G401 (cell line): ENCODE measurements around the gene SDK2. TPM values are rescaled to one million over a fixed set of nuclear protein-coding genes. Genes with fewer than 3 reads are reported as not detected.
A peak's percentile ranks its signal among the peaks of the same experiment; 100 is the strongest.
"Not testable (repeated sequence)": the region's sequence is repeated elsewhere in the genome, so short reads cannot be mapped to it uniquely, and the experiment has no call there.

Experiments
- DNase-seq: peaks from one replicate; pipeline ENCODE4 v3.0.0-alpha.2; 2015; ENCODE audit warnings: low spot score
- in situ Hi-C: cut with HindIII; loops from 2 replicates; pipeline ENCODE4 v1.10.0; 2016; ENCODE audit warnings: low sequenced_read_pairs, mixed read lengths
- total RNA-seq: library from RNA; depleted of rRNA; stranded (reverse); fragments of >200 nt; shearing (Covaris generic); gene quantifications from 2 replicates; pipeline ENCODE4 v1.2.3, GENCODE V29; 2014

The SDK2 gene
- total RNA-seq, 1 experiment from 2014 or later = 0.10 TPM

DNA sequence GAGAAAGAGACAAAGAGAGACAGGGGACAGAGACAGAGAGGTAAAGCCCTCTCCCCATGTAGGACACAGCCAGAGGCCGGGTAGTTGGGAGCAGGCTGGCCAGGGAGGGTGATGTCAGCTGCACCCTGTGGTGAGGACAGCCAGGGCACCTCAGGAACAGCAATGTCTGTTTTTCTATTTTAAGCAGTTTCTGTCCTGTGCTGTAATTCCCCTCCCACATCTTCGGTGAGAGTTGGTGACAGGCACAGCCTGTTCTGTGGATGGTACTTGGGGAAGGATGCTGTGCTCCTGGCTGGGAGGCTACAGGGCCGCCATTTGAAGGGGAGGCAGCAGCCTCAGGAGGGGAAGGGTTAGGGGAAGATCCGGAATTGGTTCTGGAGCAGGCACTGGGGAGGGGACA, 163.5 kb downstream of the SDK2 start:
- DNase-seq = peak; percentile 16
- in situ Hi-C loops = no loop called here

- in situ Hi-C loops = no loop called here
- no peak for DNase-seq
Observed at GRCh38 chr17:73478768-73479424, 165.3 kb downstream of the SDK2 start.

GRCh38 chr17:73478334-73478733, 165.9 kb downstream of the SDK2 start:
- in situ Hi-C loops = no loop called here
- DNase-seq = no peak

GRCh38 chr17:73476890-73477350, 167.3 kb downstream of the SDK2 start:
- in situ Hi-C loops = no loop called here

GRCh38 chr17:73474370-73474988, 169.8 kb downstream of the SDK2 start:
- in situ Hi-C loops = no loop called here
- no peak for DNase-seq

More at GRCh38 chr17:73476890-73477350, 167.3 kb downstream of the SDK2 start:
- no peak for DNase-seq

DNA sequence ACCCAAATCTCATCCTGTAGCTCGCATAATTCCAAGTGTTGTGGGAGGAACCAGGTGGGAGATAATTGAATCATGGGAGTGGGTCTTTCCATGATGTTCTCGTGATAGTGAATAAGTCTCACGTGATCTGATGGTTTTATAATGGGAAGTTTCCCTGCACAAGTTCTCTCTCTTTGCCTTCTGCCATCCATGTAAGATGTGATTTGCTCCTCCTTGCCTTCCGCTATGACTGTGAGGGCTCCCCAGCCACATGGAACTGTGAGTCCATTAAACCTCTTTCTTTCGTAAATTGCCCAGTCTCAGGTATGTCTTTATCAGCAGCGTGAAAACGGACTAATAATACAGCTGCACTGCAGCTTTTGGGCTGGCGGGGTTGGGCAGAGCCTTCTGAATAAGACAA, 171.5 kb downstream of the SDK2 start:
- DNase-seq, in situ Hi-C loops: not testable (repeated sequence)

DNA sequence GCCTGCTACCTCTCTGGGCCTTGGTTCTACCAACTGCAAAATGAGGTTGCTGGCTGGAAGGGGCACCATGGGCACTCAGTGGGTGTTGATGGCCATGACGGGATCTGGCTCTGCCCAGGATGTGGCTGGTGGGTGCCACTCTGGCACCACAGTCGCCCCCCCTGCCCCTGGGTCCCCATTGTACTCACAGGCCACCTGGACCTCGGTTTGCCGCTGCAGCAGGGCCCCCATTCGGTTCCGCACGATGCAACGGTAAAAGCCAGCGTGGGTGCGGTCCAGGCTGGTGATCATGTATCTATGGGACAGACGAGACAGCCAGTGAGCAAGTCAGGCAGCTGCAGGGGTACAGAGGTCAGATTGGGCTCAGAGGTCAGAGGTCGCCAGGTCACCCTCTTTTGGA, 172.3 kb downstream of the SDK2 start:
- in situ Hi-C loops = no loop called here

DNA sequence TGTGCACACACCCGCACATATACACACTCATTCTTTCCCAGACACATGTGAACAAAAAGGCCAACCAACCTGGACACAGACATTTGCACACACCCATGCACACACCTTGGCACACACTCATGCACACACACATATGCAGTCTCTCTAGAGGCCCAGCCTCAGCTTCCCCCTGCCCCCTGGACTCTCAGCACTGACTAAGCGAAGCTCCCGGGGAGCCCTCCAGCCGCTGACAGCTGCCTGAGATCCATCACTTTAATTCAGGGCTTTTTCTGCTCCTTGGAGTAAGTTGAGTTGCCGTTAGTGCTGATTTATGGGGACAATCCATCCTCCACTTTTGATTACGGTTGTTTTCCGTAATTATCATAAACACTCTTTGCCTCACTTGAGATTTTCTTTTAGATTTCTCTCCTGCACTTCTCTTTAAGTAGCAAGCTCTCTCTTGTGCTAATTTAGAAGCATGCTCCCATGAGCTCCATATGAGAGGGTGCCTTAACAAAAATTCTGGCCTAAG, 173.9 kb downstream of the SDK2 start:
- in situ Hi-C loops = no loop called here
- DNase-seq = no peak

More for the DNA sequence above, 172.3 kb downstream of the SDK2 start:
- DNase-seq = no peak

- DNase-seq = no peak
- in situ Hi-C loops = no loop called here
Observed at GRCh38 chr17:73469311-73469710, 174.9 kb downstream of the SDK2 start.

DNA sequence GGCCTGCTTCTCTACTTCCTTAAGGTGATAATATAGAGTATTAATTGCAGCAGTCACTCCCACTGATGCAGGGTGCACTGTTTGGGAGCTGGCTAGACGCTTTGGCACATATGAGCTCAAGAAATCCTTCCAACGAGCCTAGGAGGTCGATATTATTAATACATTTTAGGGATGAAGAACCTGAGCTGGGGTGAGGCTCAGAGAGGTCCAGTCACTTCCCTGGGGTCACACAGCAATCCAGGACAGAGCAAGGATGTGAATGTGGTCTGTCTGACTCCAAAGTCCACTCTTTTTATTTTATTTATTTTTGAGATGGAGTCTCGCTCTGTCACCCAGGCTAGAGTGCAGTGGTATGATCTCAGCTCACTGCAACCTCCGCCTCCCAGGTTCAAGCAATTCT, 176.0 kb downstream of the SDK2 start:
- no peak for DNase-seq
- in situ Hi-C loops = no loop called here

DNA sequence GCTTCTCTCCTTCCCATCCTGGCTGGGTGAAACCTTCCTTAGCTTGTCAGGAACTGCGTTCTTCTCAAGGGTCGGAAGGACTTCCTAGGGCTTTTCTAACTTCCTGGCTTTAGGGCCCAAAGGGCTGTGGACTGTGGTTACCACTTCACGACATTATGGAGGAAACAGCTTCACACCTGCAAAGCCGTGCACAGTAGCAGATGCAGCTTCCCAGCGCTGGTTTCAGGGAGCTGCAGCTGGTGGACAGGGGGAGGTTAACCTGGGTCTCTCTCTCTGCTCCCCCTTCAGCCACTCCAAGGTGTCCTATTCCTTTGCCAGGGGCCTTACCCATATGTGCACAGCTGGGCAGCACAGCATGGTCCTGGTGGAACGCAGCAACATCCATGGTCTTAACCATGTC, 176.6 kb downstream of the SDK2 start:
- no peak for DNase-seq
- in situ Hi-C loops = no loop called here

DNA sequence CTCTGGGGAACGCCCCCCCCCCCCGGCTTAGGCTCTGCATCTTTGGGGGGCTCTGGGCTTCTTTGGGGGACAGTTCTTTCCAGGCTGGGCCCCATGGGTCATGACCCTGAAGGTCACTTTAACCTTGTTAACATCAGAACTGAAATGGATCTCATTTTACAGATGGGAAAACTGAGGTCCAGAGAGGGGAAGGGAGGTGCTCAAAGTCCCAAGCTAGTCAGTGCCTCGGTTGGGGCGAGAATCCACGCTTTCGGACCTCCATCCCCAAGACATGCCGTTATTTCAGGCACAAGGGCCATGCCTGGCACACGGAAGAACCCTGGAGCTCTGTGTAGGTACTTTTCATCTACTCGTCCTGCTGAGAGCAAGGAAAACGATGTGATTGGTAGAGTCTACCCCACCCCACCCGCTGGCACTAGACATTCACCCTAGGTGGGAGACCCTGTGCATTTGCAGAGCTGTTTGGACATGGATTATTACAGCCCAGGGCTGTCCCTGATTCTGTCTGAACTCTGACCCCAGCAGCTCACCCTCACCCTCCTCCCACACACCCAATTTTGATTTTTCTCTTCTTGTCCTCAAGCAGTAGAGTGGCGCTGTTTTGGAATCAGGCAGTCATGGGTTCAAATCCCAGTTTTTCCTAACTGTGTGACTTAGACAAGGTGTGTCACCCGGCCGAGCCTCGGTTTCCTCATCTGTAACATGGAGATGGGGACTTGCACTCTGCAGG, 177.4 kb downstream of the SDK2 start:
- DNase-seq = no peak
- in situ Hi-C loops = no loop called here

DNA sequence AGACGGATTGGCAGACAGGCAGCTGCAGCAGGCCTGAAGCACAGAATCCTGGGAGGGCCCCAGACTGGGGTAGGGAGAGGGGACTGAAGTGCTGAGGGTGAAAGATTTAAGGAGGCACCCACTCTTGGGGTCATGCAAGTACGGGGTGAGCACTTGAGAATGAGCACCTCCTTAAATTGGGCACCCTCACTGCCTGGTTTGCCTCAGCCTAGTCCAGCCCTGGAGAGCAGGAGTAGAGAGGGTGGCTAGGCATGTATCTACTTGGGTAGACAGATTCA, 178.4 kb downstream of the SDK2 start:
- in situ Hi-C loops = no loop called here
- DNase-seq = no peak

GRCh38 chr17:73465130-73465952, 178.9 kb downstream of the SDK2 start:
- DNase-seq = no peak
- in situ Hi-C loops = no loop called here

- DNase-seq = no peak
- in situ Hi-C loops = no loop called here
Observed at GRCh38 chr17:73464447-73464846, 179.8 kb downstream of the SDK2 start.

DNA sequence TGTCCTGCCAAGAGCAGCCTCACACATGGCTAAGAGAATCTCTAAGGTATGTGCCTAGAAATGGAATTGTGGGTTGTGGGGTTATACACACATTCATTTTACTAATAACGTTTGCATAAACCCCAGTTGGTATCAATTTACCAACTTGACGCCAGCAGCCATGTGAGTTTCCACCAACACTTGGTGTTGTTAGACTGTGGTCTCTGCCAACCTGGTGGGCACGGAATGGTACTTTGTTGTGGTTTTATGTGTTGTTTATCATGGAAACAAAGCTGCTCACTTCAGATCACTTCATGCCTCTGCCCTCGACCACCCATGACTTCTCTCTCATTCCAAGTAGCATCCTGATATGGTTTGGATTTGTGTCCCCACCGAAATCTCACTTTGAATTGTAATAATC, 180.4 kb downstream of the SDK2 start:
- in situ Hi-C loops = no loop called here
- DNase-seq = no peak

DNA sequence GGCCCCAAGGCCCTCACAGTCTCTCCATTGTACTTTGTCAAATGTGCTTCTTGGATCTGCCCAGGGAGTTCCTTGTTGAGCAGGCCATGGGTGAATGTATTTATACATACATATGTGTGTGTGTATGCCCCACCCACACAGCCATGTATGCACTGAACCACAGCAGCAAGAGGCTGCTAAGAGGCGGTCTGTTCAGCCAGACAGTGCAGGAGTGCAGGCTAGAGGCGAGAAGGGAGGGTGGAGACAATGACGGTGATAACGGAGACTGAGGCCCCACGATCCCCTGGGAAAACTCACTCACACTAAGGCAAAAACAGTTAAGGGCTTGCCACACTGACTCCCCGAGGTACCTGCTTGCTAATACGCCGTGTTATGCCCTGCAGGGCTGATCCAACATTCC, 181.4 kb downstream of the SDK2 start:
- DNase-seq = no peak
- in situ Hi-C loops = no loop called here

DNA sequence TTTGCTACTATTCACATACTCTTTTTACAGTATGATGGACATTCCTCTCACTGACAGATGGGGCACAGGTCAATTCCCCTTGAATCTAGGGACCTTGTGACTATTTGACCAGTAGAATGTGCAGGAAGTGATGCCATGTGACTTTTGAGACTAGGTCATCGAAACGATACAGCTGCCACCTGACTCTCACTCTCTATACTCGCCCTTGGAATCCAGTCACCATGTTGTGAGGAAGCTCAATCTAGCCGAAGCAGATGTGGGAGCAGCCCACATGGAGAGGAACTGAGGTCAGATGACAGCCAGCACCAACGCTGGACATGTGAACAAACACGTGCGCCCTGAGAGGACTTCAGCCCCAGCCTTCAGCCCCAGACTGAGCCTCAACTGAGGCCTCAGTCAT, 184.3 kb downstream of the SDK2 start:
- in situ Hi-C loops = loop anchor here (10.0 kb wide), 1 partner anchor 65 kb away; no protein-coding TSS in a partner anchor
- DNase-seq = no peak

DNA sequence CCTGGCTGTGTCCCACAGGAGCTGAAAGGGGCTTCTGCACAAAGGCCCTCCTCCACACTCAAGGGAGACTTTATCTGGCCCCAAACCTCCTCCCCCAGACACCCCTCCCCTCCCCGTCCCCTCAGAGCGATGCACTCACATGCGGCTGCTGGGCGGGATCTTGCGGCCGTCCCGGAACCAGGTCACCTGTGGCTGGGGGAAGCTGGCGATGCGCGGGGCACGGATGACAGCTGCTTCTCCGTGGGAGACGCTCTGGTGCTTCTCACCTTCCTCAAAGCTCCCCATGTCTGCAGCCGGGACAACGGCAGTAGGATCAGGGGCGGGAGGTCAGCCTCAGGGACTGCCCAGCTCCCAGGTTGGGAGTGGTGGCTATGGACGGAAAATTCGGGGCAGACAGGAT, 188.5 kb downstream of the SDK2 start:
- in situ Hi-C loops = loop anchor here (10.0 kb wide), 1 partner anchor 69 kb away; no protein-coding TSS in a partner anchor
- no peak for DNase-seq
